GM12873 (cell line): ENCODE results near the gene HOXB8.

Experiments used
- TF ChIP-seq, protein P1 (sequence below): IDR thresholded peaks from 2 replicates; pipeline ENCODE4 v1.5.1; 2012; ENCODE audit warnings: low read depth, mild to moderate bottlenecking, moderate library complexity, low read length, control low read depth; ENCODE audit not compliant: insufficient read depth; ENCODE audit errors: missing control alignments

HOXB8 gene

DNA sequence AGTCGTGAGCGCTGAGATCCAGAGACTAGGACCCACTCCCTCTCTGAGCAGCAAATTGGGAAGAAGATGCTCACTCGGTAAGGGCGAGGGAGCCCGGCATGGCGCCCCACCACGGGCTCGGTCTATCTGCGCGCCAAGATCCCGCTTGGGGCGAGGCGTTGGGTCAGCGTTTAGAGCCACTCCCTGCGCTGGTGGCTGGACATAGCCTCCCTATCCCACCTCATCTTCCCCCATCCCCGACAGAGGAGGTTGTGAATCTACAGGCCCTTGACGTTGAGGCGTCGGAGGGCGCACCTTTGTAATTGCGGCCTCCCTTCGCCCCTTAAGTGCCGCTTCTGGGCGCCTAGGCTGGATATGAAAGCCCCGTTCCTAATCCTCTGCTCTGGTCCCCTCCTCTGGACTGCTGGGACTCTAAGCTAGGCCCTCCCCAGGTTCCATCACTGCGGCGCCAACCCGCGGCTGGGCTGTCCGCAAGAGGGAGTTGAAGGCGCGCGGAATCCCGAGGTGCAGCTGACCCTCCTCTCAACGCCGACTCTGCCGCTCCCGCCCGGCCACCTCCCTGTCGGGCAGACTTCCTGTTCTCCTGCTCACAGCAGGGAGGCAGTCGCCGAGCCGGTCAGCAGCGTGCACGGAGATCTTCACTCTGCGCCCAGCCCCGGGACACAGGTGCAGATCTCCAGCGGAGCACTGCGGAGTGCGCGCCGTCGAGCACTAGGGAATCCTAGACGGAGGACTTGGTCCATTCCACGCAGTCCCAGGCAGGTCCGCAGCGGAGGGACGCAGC, 27.2 kb upstream of the HOXB8 start:
- TF ChIP-seq, protein P1, sequence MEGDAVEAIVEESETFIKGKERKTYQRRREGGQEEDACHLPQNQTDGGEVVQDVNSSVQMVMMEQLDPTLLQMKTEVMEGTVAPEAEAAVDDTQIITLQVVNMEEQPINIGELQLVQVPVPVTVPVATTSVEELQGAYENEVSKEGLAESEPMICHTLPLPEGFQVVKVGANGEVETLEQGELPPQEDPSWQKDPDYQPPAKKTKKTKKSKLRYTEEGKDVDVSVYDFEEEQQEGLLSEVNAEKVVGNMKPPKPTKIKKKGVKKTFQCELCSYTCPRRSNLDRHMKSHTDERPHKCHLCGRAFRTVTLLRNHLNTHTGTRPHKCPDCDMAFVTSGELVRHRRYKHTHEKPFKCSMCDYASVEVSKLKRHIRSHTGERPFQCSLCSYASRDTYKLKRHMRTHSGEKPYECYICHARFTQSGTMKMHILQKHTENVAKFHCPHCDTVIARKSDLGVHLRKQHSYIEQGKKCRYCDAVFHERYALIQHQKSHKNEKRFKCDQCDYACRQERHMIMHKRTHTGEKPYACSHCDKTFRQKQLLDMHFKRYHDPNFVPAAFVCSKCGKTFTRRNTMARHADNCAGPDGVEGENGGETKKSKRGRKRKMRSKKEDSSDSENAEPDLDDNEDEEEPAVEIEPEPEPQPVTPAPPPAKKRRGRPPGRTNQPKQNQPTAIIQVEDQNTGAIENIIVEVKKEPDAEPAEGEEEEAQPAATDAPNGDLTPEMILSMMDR = no peak

GRCh38 chr17:48641541-48642058, 26.5 kb upstream of the HOXB8 start:
- TF ChIP-seq, protein P1 = no peak

- TF ChIP-seq, protein P1 = no peak
Measured at GRCh38 chr17:48640858-48641180, 25.7 kb upstream of the HOXB8 start.

DNA sequence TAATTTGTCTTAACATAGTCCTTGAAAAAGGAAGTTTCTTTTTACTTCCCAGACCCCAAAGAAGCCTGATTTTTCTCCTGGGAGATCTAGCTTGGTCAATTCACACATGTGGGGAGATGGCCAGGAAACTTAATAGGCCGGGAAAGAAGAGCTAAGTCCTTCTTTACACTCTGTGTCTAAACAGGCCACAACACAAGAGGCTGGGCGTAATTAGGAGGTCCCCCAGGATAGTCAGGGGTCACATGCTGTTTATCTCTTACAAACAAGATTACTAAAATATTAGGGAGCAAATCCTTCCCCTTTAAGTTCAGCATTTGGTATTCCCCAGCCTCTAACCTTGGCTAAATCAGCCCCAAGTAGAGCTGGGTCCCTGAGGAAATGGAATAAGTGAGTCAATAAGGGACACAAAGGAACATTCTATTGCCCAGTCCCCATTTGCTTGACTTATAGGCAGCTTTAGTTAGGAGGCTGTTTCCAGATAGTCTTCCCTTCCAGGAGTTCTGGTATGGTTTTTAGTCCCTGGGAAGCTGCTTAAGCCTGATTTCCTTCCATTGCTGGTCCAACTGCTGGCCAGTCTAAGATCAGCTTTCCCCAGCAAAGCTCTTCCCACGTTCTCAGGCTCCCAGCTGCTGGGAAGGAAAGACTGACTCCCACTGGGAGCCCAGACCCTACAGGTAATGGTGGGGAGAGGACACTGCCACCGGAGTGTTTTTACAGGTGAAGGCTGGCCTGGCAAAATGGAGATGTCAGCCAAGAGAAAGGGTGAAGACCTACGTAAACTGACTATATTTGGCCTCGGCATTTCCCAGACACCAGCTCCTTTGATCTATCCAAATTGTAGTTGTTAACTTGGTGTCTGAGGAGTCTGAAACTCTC, 25.1 kb upstream of the HOXB8 start:
- TF ChIP-seq, protein P1 = no peak

GRCh38 chr17:48639136-48639535, 24.0 kb upstream of the HOXB8 start:
- TF ChIP-seq, protein P1 = no peak

DNA sequence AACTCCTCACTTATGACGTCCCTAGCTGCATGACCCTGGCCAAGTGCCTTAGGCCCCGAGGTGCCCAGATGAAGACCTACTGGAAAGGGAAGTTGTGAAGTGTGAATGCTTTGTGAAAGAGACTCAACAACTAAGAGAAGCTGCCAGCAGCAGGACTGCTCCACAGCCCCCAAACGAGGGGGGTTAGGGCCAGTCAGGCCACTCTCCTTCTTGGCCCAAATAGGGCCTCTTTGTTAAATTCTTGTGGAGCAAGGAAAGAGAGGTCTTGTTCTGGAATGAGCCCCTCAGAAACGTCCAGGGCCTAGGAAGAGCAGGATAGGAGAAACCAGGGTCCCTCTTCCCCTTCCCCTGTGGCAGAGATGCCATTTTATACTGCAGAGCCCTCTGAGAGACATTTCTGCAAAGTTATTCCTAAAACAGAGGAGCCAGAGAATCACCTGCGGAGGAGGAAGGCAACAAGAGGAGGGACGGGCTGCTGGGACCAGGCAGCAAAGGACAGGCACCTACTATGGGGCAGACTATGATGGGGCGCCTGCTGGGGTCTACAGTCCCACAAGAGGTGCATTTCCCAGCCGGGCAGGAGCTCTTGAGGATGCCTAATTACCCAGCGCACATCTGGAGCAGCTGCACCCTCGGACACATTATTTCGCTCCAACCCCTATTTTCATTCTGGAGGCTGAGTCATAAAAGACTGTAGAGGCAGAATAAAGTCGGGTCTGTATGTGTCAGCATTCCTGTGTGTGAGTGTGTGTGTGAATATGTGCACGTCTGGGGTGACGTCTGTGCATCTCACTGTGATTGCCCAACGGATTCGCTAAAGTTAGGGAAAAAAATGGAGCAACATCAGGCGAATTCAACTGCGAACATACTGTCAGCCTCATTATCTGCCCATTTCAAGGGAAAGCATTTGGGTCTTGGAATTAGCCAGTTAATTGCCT, 22.5 kb upstream of the HOXB8 start:
- TF ChIP-seq, protein P1 = no peak
